Naive thymus-derived CD4-positive, alpha-beta T cell (primary cell): Measurements from ENCODE around the gene CAMSAP1. TPM values are rescaled to one million over a fixed set of nuclear protein-coding genes. Genes with fewer than 3 reads are reported as not detected.

ENCODE experiments used
- ATAC-seq: fragments of 150-1000 bp; cut with Tn5 transposase; 2 replicates; pipeline ENCODE4 v1.10.0; 2021; ENCODE audit warnings: mild to moderate bottlenecking, moderate library complexity
- CTCF ChIA-PET: fragments of 350-600 bp; sonication (Branson Sonifier 250); formaldehyde crosslinking; loops from one replicate; lab custom pipeline; 2021; ENCODE audit warnings: antibody characterized with exemption; lab: Charles Lee
- POLR2A ChIA-PET: fragments of 350-600 bp; sonication (Branson Sonifier 250); formaldehyde crosslinking; loops from one replicate; lab custom pipeline; 2021; ENCODE audit warnings: antibody characterized with exemption, inconsistent platforms; lab: Charles Lee
- DNase-seq, 9 donors: peaks; one replicate each; pipeline versions ENCODE4 v3.0.0 to v3.0.0-alpha.2; 2020 to 2022; ENCODE audit warnings: mixed read lengths in 1 of 9
- H3K27ac ChIP-seq: one replicate; pipeline ENCODE4 v1.7.0; 2013; ENCODE audit warnings: mild to moderate bottlenecking, low read depth, low read length, moderate library complexity
- H3K27me3 ChIP-seq, 2 donors: one replicate each; pipeline ENCODE4 v1.7.0; 2013; ENCODE audit warnings: low read length in 2 of 2, mild to moderate bottlenecking in 2 of 2, moderate library complexity in 2 of 2; ENCODE audit not compliant: control insufficient read depth in 2 of 2, insufficient read depth in 2 of 2
- H3K36me3 ChIP-seq, 3 experiments: 1 replicate in 2 of 3; 2 replicates in 1 of 3; pipeline ENCODE4 v1.7.0; 2013; ENCODE audit warnings: low read length in 3 of 3, mild to moderate bottlenecking in 3 of 3, moderate library complexity in 1 of 3; ENCODE audit not compliant: insufficient read depth in 3 of 3, control insufficient read depth in 2 of 3
- H3K4me1 ChIP-seq, 2 donors: one replicate each; pipeline ENCODE4 v1.7.0; 2013; ENCODE audit warnings: low read length in 2 of 2, mild to moderate bottlenecking in 2 of 2, moderate library complexity in 1 of 2; ENCODE audit not compliant: control insufficient read depth in 2 of 2, insufficient read depth in 2 of 2
- H3K4me3 ChIP-seq: 2 replicates; pipeline ENCODE4 v1.7.0; 2013; ENCODE audit warnings: mild to moderate bottlenecking, low read length
- H3K9me3 ChIP-seq, 3 experiments: 1 replicate in 2 of 3; 2 replicates in 1 of 3; pipeline ENCODE4 v1.7.0; 2013; ENCODE audit warnings: low read length in 3 of 3; ENCODE audit not compliant: control insufficient read depth in 2 of 3
- H3K27ac Mint-ChIP-seq, 9 donors: one replicate each; pipeline ENCODE4 v1.8.0; 2020 to 2022; ENCODE audit warnings: mixed read lengths in 9 of 9, mild to moderate bottlenecking in 8 of 9, moderate library complexity in 5 of 9, inconsistent platforms in 2 of 9
- H3K27me3 Mint-ChIP-seq, 5 donors: one replicate each; pipeline ENCODE4 v1.8.0; 2021 to 2022; ENCODE audit warnings: mixed read lengths in 5 of 5, mild to moderate bottlenecking in 1 of 5
- H3K36me3 Mint-ChIP-seq, 5 donors: one replicate each; pipeline ENCODE4 v1.8.0; 2020 to 2022; ENCODE audit warnings: mixed read lengths in 5 of 5, mild to moderate bottlenecking in 3 of 5, inconsistent platforms in 1 of 5
- H3K4me1 Mint-ChIP-seq, 7 donors: one replicate each; pipeline ENCODE4 v1.8.0; 2020 to 2022; ENCODE audit warnings: mixed read lengths in 7 of 7, mild to moderate bottlenecking in 3 of 7, inconsistent platforms in 1 of 7
- H3K4me3 Mint-ChIP-seq, 10 donors: one replicate each; pipeline ENCODE4 v1.8.0; 2020 to 2022; ENCODE audit warnings: mild to moderate bottlenecking in 10 of 10, mixed read lengths in 10 of 10, moderate library complexity in 6 of 10, inconsistent platforms in 2 of 10
- H3K9me3 Mint-ChIP-seq, 11 donors: one replicate each; pipeline ENCODE4 v1.8.0; 2020 to 2022; ENCODE audit warnings: mixed read lengths in 11 of 11, mild to moderate bottlenecking in 4 of 11, inconsistent platforms in 1 of 11, moderate library complexity in 1 of 11
- intact Hi-C, 2 donors: fragments of 100-400 bp; cut with micrococcal nuclease; formaldehyde crosslinking; loops; one replicate each; pipeline ENCODE4 v1.15.1; 2023
- polyA plus RNA-seq, 2 donors: library from polyadenylated mRNA; unstranded; fragments of 300-500 nt; fragmentation: Illumina TruSeq; gene quantifications; one replicate each; pipeline ENCODE4 v1.2.3, GENCODE V29; 2021
- total RNA-seq, 6 experiments: library from RNA in 5 of 6; stranded (reverse) in 5 of 6; gene quantifications; 1 replicate in 5 of 6; 2 replicates in 1 of 6; pipeline ENCODE4 v1.2.3 and lab custom pipeline; 2021 to 2026

Gene CAMSAP1
- total and polyA plus RNA-seq, 7 experiments from 2014 or later: 0.65 to 34.3 (median 21.5) TPM

DNA sequence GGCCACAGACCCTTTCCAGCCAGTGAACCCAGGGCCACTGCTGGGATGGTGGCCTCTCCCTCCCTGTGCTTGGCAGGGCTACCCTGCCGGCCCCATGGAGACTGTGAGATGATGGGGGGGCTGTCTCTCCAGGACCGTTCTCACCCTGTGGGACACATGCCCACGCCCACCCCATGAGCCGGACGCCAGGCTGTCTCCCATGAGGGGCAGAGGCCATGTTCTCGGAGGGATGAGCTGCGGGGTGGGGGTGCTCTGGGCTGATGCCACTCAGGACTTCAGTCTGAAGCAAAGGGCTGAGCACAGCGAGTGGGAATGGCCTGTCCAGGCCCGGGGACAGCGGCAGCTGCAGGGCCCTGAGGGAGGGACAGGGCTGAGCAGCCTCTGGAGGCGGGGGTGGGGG lies 116.5 kb downstream of the CAMSAP1 start:
- Histone ChIP-seq H3K27me3 (no peaks in the 10 kb centered on the region), H3K4me1 (no peaks in the 10 kb centered on the region), H3K27ac (no peak overlapping the region), H3K4me3 (no peak overlapping the region), H3K36me3 (no peaks in the 10 kb centered on the region), H3K9me3 (no peaks in the 10 kb centered on the region)
- intact Hi-C loops: no loop called here
- H3K4me3 Mint-ChIP-seq: no peak overlapping the region
- DNase-seq (no peak), ATAC-seq (peak; percentile 23)
- no peaks in the 10 kb centered on the region for H3K27me3 Mint-ChIP-seq
- no peaks in the 10 kb centered on the region for H3K4me1 Mint-ChIP-seq
- H3K36me3 Mint-ChIP-seq: no peaks in the 10 kb centered on the region
- POLR2A ChIA-PET: no interaction called here
- H3K27ac Mint-ChIP-seq: no peak overlapping the region
- CTCF ChIA-PET: no interaction called here
- H3K9me3 Mint-ChIP-seq: no peaks in the 10 kb centered on the region

DNA sequence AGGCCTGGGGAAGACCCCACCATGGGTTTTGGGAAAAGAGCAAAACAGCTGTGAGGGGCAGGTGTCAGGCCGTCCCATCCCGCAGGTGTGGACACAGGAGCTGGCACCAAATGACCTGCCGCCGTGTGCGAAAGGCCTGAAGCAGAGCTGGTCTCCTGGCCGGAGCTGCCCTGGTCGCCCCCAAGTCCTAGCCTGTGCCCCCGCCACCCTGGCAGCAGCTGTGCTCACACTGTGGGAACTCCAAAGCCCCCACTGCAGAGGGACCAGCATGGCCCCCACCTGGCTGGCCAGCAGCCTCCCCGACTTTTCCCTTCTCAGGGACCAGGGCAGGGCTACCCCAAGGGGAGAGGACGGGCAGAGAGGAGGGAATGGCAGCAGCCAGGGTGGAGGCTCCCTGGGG lies 117.0 kb downstream of the CAMSAP1 start:
- no peak overlapping the region for H3K4me3 Mint-ChIP-seq
- no peak for DNase-seq
- Histone ChIP-seq H3K27ac (no peak overlapping the region), H3K9me3 (no peaks in the 10 kb centered on the region), H3K4me1 (no peaks in the 10 kb centered on the region), H3K4me3 (no peak overlapping the region), H3K27me3 (no peaks in the 10 kb centered on the region), H3K36me3 (no peaks in the 10 kb centered on the region)
- no peak for ATAC-seq
- H3K9me3 Mint-ChIP-seq: no peaks in the 10 kb centered on the region
- no peak overlapping the region for H3K27ac Mint-ChIP-seq
- no peaks in the 10 kb centered on the region for H3K36me3 Mint-ChIP-seq
- ChIA-PET POLR2A (no interaction called here), CTCF (no interaction called here)
- intact Hi-C loops: no loop called here
- H3K4me1 Mint-ChIP-seq: no peaks in the 10 kb centered on the region
- no peaks in the 10 kb centered on the region for H3K27me3 Mint-ChIP-seq

DNA sequence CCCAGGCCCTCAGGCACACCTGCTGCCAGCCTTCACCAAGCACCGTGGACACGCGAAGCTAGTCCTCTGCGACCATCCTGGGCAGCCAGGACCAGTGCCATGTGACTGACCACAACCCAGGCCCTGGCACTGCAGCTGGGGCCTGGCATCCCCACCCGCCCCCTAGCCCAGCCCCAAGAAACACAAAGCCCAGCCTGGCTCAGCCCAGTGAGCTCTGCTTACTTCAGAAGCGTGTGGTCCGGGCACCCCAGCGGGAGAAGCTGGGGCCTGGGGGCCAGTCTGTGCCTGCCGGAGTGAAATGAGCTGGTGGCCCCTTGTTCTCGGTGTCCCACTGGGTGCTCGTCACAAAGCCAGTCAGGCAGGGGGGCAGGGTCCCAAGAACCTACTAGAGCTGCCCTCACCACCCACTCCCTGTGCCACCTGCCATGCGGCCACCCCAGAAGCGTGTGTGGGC lies 117.5 kb downstream of the CAMSAP1 start:
- Histone ChIP-seq H3K27ac (no peak overlapping the region), H3K36me3 (no peaks in the 10 kb centered on the region), H3K4me1 (no peaks in the 10 kb centered on the region), H3K4me3 (no peak overlapping the region), H3K27me3 (no peaks in the 10 kb centered on the region), H3K9me3 (no peaks in the 10 kb centered on the region)
- Mint-ChIP-seq H3K27ac (no peak overlapping the region), H3K4me1 (no peaks in the 10 kb centered on the region), H3K9me3 (no peaks in the 10 kb centered on the region), H3K4me3 (no peak overlapping the region), H3K36me3 (no peaks in the 10 kb centered on the region), H3K27me3 (no peaks in the 10 kb centered on the region)
- intact Hi-C loops: no loop called here
- no peak for DNase-seq
- CTCF ChIA-PET: no interaction called here
- no peak for ATAC-seq
- POLR2A ChIA-PET: no interaction called here

- DNase-seq: no peak
- Mint-ChIP-seq H3K4me1 (no peaks in the 10 kb centered on the region), H3K9me3 (no peaks in the 10 kb centered on the region), H3K36me3 (no peaks in the 10 kb centered on the region), H3K4me3 (no peak overlapping the region), H3K27ac (no peak overlapping the region), H3K27me3 (no peaks in the 10 kb centered on the region)
- H3K27ac ChIP-seq: no peak overlapping the region
- H3K27me3 ChIP-seq: no peaks in the 10 kb centered on the region
- H3K9me3 ChIP-seq: no peaks in the 10 kb centered on the region
- no peak for ATAC-seq
- CTCF ChIA-PET: no interaction called here
- H3K36me3 ChIP-seq: no peaks in the 10 kb centered on the region
- intact Hi-C loops: no loop called here
- POLR2A ChIA-PET: no interaction called here
- no peaks in the 10 kb centered on the region for H3K4me1 ChIP-seq
- H3K4me3 ChIP-seq: no peak overlapping the region
These were observed 118.6 kb downstream of the CAMSAP1 start for GRCh38 chr9:135788576-135789300.

DNA sequence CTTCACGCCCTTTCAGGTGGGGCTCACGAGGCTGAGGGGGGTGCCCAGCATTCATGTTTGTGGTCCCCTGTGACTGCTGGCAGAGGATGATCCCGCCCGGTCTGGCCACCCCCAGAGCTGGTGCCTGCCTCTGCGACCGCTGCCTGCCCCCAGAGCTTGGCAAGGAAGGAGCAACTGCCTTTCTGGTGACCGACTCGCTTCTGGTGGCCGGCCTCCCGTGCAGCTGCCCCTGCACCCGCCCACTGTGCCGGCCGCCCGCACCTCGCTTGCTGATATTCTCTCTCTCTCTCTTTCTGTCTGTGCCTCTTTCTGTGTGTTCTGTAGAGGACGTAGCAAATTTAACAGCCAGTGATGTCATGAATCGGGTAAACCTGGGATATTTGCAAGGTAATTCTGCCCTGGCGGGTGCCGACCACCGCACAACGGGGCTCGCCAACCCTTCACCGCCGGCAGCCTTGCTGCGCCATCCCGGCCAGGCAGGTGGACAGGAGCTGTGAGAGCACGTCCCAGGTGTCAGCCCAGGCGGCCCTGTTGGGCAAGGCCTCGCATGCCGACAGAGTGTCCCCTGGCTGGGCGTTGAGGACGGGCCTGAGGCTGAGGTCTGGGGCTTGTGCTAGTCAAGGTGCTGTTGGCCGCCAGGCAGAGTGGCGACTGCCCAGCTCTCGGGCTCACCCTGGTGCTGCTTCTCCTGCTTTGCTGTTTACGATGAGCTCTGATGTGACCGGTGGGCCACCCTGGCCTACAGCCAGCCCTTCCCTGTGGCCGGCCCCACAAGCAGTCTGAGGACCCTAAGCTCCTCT lies 119.4 kb downstream of the CAMSAP1 start:
- Histone ChIP-seq H3K9me3 (no peaks in the 10 kb centered on the region), H3K4me1 (no peaks in the 10 kb centered on the region), H3K27me3 (no peaks in the 10 kb centered on the region), H3K36me3 (no peaks in the 10 kb centered on the region), H3K27ac (no peak overlapping the region), H3K4me3 (no peak overlapping the region)
- no peaks in the 10 kb centered on the region for H3K9me3 Mint-ChIP-seq
- H3K36me3 Mint-ChIP-seq: no peaks in the 10 kb centered on the region
- DNase-seq: no peak
- CTCF ChIA-PET: no interaction called here
- H3K4me1 Mint-ChIP-seq: no peaks in the 10 kb centered on the region
- no peak for ATAC-seq
- H3K27me3 Mint-ChIP-seq: no peaks in the 10 kb centered on the region
- POLR2A ChIA-PET: no interaction called here
- intact Hi-C loops: no loop called here
- no peak overlapping the region for H3K4me3 Mint-ChIP-seq
- no peak overlapping the region for H3K27ac Mint-ChIP-seq

DNA sequence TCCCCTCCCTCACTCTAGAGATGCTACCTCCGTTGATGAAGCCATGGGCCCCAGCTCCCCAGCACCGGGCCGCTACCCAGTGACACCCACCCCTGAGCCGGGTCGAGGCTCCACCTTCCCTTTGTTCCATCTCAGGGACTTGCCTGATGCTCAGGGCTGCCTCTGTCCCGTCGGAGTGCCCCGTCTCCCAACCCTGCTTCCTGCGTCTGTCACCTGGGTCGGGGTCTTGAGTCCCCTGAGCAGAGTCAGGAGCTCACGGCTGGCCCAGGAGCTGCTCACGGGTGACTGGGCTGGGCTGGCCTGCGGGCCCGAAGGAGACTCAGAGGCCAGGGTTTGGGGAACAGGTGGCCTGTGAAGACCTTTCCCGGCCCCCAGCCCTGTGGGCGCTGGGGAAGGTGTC lies 120.0 kb downstream of the CAMSAP1 start:
- no peak for ATAC-seq
- H3K27me3 Mint-ChIP-seq: no peaks in the 10 kb centered on the region
- Histone ChIP-seq H3K9me3 (no peaks in the 10 kb centered on the region), H3K4me3 (no peak overlapping the region), H3K36me3 (no peaks in the 10 kb centered on the region), H3K4me1 (no peaks in the 10 kb centered on the region), H3K27ac (no peak overlapping the region), H3K27me3 (no peaks in the 10 kb centered on the region)
- no peaks in the 10 kb centered on the region for H3K36me3 Mint-ChIP-seq
- H3K9me3 Mint-ChIP-seq: no peaks in the 10 kb centered on the region
- DNase-seq: no peak
- no peak overlapping the region for H3K4me3 Mint-ChIP-seq
- CTCF ChIA-PET: no interaction called here
- peaks cover 0 to 3% (median 0%) of the 10 kb centered on the region in 7 donors for H3K4me1 Mint-ChIP-seq
- POLR2A ChIA-PET: no interaction called here
- intact Hi-C loops: no loop called here
- no peak overlapping the region for H3K27ac Mint-ChIP-seq
